Inflammatory macrophage treated with lipopolysaccharide for 4 hours (primary cell): ENCODE measurements around the gene JUNB.
"Not testable (repeated sequence)": the region's sequence is repeated elsewhere in the genome, so short reads cannot be mapped to it uniquely, and the experiment has no call there.

Experiments used
- DNase-seq: peaks from one replicate; pipeline ENCODE4 v3.0.0-alpha.2; 2020

The JUNB gene

GRCh38 chr19:12806242-12807081, 15.2 kb downstream of the JUNB start, which contains the start of gene RNASEH2A:
Gene RNASEH2A, plus strand, starts transcription at chr19:12806584. Its CDS starts 90 bp downstream, at chr19:12806674.
- peak; percentile 88 for DNase-seq

GRCh38 chr19:12815088-12815487, 23.8 kb downstream of the JUNB start:
- no peak for DNase-seq

GRCh38 chr19:12817188-12817587, 25.9 kb downstream of the JUNB start:
- DNase-seq: not testable (repeated sequence)

- not testable (repeated sequence) for DNase-seq
These were observed 26.5 kb downstream of the JUNB start for GRCh38 chr19:12817810-12818209.

GRCh38 chr19:12821761-12822160, 30.5 kb downstream of the JUNB start:
- DNase-seq: no peak

GRCh38 chr19:12825254-12826131, 34.2 kb downstream of the JUNB start:
- no peak for DNase-seq

GRCh38 chr19:12828494-12828893, 37.2 kb downstream of the JUNB start:
- DNase-seq: no peak

GRCh38 chr19:12833418-12833737, 42.1 kb downstream of the JUNB start:
- DNase-seq: no peak

GRCh38 chr19:12833738-12834565, 42.7 kb downstream of the JUNB start:
- DNase-seq: peak; percentile 9

- DNase-seq: no peak
These were observed 43.3 kb downstream of the JUNB start, which contains the start of gene RTBDN for GRCh38 chr19:12834566-12834943. Gene RTBDN, minus strand, starts transcription at chr19:12834579. Its CDS starts 4,600 bp downstream, at chr19:12829979.

- no peak for DNase-seq
These were observed 43.9 kb downstream of the JUNB start for GRCh38 chr19:12834976-12835757.

- DNase-seq: no peak
These were observed 45.2 kb downstream of the JUNB start for GRCh38 chr19:12836529-12836863.

- DNase-seq: no peak
These were observed 45.9 kb downstream of the JUNB start for GRCh38 chr19:12837225-12837624.

- DNase-seq: peak; percentile 49
These were observed 47.0 kb downstream of the JUNB start, which contains the start of gene MAST1 for GRCh38 chr19:12838182-12838885. Gene MAST1, plus strand, starts transcription at chr19:12838515. Its CDS starts 58 bp downstream, at chr19:12838573.

GRCh38 chr19:12838886-12839756, 47.8 kb downstream of the JUNB start:
- no peak for DNase-seq

GRCh38 chr19:12840091-12841079, 49.1 kb downstream of the JUNB start:
- DNase-seq: peak; percentile 63

- no peak for DNase-seq
These were observed 49.8 kb downstream of the JUNB start for GRCh38 chr19:12841094-12841493.

GRCh38 chr19:12842511-12842910, 51.2 kb downstream of the JUNB start:
- no peak for DNase-seq
